Lower lobe of right lung (tissue), 2 donors: Measurements from ENCODE around the gene RFESD. TPM values are rescaled to one million over a fixed set of nuclear protein-coding genes. Genes with fewer than 3 reads are reported as not detected.

Source experiments
- ATAC-seq, 2 donors: fragments of 200-7000 bp; cut with Tn5 transposase; one replicate each; pipeline ENCODE4 v1.9.1; 2020 to 2022; ENCODE audit warnings: mild to moderate bottlenecking in 2 of 2, moderate library complexity in 2 of 2
- DNase-seq: peaks from one replicate; pipeline ENCODE4 v3.0.0-alpha.2; 2020
- H3K27ac ChIP-seq: fragments of 200-600 bp; one replicate; pipeline ENCODE4 v1.8.0; 2022
- H3K27me3 ChIP-seq: fragments of 200-600 bp; one replicate; pipeline ENCODE4 v1.8.0; 2022; ENCODE audit warnings: low read depth
- H3K36me3 ChIP-seq: fragments of 200-600 bp; one replicate; pipeline ENCODE4 v1.8.0; 2022; ENCODE audit warnings: mild to moderate bottlenecking
- H3K4me1 ChIP-seq: fragments of 200-600 bp; one replicate; pipeline ENCODE4 v1.8.0; 2022
- H3K4me3 ChIP-seq: fragments of 200-600 bp; one replicate; pipeline ENCODE4 v1.8.0; 2022; ENCODE audit warnings: mild to moderate bottlenecking
- H3K9me3 ChIP-seq: fragments of 200-600 bp; one replicate; pipeline ENCODE4 v1.8.0; 2022
- CTCF ChIP-seq: fragments of 200-600 bp; IDR thresholded peaks from one replicate; pipeline ENCODE4 v1.8.0; 2022; ENCODE audit warnings: antibody characterized with exemption, mild to moderate bottlenecking
- intact Hi-C: fragments of 100-400 bp; cut with DNase I; formaldehyde crosslinking; loops from one replicate; pipeline ENCODE4 v1.11.0; 2022
- total RNA-seq: library from RNA; stranded (reverse); fragmentation: NEBNext Ultra II Directional; extraction: Animal tissue kit (Norgen Biotek cat#: 25700); gene quantifications from one replicate; pipeline ENCODE4 v1.2.1, GENCODE V29; 2021
- donor health status: DM: no; HTN: yes; CAD: no; lungs with severe emphysema.

The RFESD gene
- total RNA-seq, 1 donor from 2014 or later: 1.7 TPM

- intact Hi-C loops: no loop called here
- H3K4me3 ChIP-seq: no peak overlapping the region
- ATAC-seq (no peak), DNase-seq (no peak)
- TF ChIP-seq CTCF: no peak
- H3K27ac ChIP-seq: no peak overlapping the region
- no peaks in the 10 kb centered on the region for H3K36me3 ChIP-seq
- H3K27me3 ChIP-seq: no peaks in the 10 kb centered on the region
- H3K4me1 ChIP-seq: peaks cover 23% of the 10 kb centered on the region
- H3K9me3 ChIP-seq: no peaks in the 10 kb centered on the region
These were observed 27.5 kb upstream of the RFESD start for GRCh38 chr5:95619096-95619495.

GRCh38 chr5:95619514-95620029, 27.0 kb upstream of the RFESD start:
- no peak for TF ChIP-seq CTCF
- ATAC-seq (peak; percentile 4 to 23), DNase-seq (no peak)
- intact Hi-C loops: no loop called here
- Histone ChIP-seq H3K27ac (no peak overlapping the region), H3K4me1 (peaks cover 23% of the 10 kb centered on the region), H3K36me3 (no peaks in the 10 kb centered on the region), H3K27me3 (no peaks in the 10 kb centered on the region), H3K9me3 (no peaks in the 10 kb centered on the region), H3K4me3 (peak overlapping the region; percentile 70)

- peak within 1 kb of the TSS; percentile 74 for H3K27ac ChIP-seq
- H3K27me3 ChIP-seq: no peaks in the 10 kb centered on the region
- ATAC-seq: peak; percentile 78 to 84
- peaks cover 23% of the 10 kb centered on the region for H3K4me1 ChIP-seq
- H3K36me3 ChIP-seq: no peaks in the 10 kb centered on the region
- no peak for TF ChIP-seq CTCF
- peak; percentile 79 for DNase-seq
- peak within 1 kb of the TSS; percentile 70 for H3K4me3 ChIP-seq
- no peaks in the 10 kb centered on the region for H3K9me3 ChIP-seq
- intact Hi-C loops: no loop called here
These were observed 26.3 kb upstream of the RFESD start, which contains the start of gene GPR150 for GRCh38 chr5:95620030-95620869. Gene GPR150 (plus strand): TSS chr5:95620087. CDS start chr5:95620276, 189 bp downstream.

GRCh38 chr5:95620870-95621838, 25.4 kb upstream of the RFESD start:
- no peaks in the 10 kb centered on the region for H3K9me3 ChIP-seq
- H3K27me3 ChIP-seq: no peaks in the 10 kb centered on the region
- DNase-seq: peak; percentile 53
- no peak for TF ChIP-seq CTCF
- peak overlapping the region; percentile 74 for H3K27ac ChIP-seq
- intact Hi-C loops: no loop called here
- no peaks in the 10 kb centered on the region for H3K36me3 ChIP-seq
- peak overlapping the region; percentile 70 for H3K4me3 ChIP-seq
- ATAC-seq: peak; percentile 72 to 78
- H3K4me1 ChIP-seq: peaks cover 23% of the 10 kb centered on the region

GRCh38 chr5:95621839-95622629, 24.5 kb upstream of the RFESD start:
- TF ChIP-seq CTCF: no peak
- Histone ChIP-seq H3K27ac (no peak overlapping the region), H3K4me1 (peaks cover 23% of the 10 kb centered on the region), H3K4me3 (peak overlapping the region; percentile 70), H3K36me3 (no peaks in the 10 kb centered on the region), H3K9me3 (no peaks in the 10 kb centered on the region), H3K27me3 (no peaks in the 10 kb centered on the region)
- ATAC-seq (no peak), DNase-seq (no peak)
- intact Hi-C loops: no loop called here
